ENCODE data around the gene SIGLEC5. TPM values are rescaled to one million over a fixed set of nuclear protein-coding genes. Genes with fewer than 3 reads are reported as not detected.

The SIGLEC5 gene
- total RNA-seq, 1 donor from 2014 or later = not detected

GRCh38 chr19:51614789-51615188 lies 15.4 kb downstream of the SIGLEC5 start:
- Mint-ChIP-seq H3K27ac (ENCODE audit: unreplicated experiment) (no peak overlapping the region), H3K4me1 (ENCODE audit: unreplicated experiment) (no peaks in the 10 kb centered on the region), H3K4me3 (ENCODE audit: unreplicated experiment) (no peak overlapping the region), H3K36me3 (ENCODE audit: low read depth, unreplicated experiment) (no peaks in the 10 kb centered on the region), H3K27me3 (ENCODE audit: unreplicated experiment) (no peaks in the 10 kb centered on the region), H3K9me3 (ENCODE audit: unreplicated experiment) (no peaks in the 10 kb centered on the region)
- TF ChIP-seq, protein P1, sequence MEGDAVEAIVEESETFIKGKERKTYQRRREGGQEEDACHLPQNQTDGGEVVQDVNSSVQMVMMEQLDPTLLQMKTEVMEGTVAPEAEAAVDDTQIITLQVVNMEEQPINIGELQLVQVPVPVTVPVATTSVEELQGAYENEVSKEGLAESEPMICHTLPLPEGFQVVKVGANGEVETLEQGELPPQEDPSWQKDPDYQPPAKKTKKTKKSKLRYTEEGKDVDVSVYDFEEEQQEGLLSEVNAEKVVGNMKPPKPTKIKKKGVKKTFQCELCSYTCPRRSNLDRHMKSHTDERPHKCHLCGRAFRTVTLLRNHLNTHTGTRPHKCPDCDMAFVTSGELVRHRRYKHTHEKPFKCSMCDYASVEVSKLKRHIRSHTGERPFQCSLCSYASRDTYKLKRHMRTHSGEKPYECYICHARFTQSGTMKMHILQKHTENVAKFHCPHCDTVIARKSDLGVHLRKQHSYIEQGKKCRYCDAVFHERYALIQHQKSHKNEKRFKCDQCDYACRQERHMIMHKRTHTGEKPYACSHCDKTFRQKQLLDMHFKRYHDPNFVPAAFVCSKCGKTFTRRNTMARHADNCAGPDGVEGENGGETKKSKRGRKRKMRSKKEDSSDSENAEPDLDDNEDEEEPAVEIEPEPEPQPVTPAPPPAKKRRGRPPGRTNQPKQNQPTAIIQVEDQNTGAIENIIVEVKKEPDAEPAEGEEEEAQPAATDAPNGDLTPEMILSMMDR (IDR thresholded peaks at IDR 0.05; ENCODE audit: unreplicated experiment) = no peak
- DNase-seq (ENCODE audit: low spot score) = no peak

GRCh38 chr19:51610576-51610975 lies 19.6 kb downstream of the SIGLEC5 start:
- no peak overlapping the region for H3K27ac Mint-ChIP-seq (ENCODE audit: unreplicated experiment)
- no peak overlapping the region for H3K4me3 Mint-ChIP-seq (ENCODE audit: unreplicated experiment)
- H3K9me3 Mint-ChIP-seq (ENCODE audit: unreplicated experiment) = no peaks in the 10 kb centered on the region
- TF ChIP-seq, protein P1 (IDR thresholded peaks at IDR 0.05; ENCODE audit: unreplicated experiment) = no peak
- no peaks in the 10 kb centered on the region for H3K4me1 Mint-ChIP-seq (ENCODE audit: unreplicated experiment)
- H3K27me3 Mint-ChIP-seq (ENCODE audit: unreplicated experiment) = peaks cover 2% of the 10 kb centered on the region
- no peaks in the 10 kb centered on the region for H3K36me3 Mint-ChIP-seq (ENCODE audit: low read depth, unreplicated experiment)
- no peak for DNase-seq (ENCODE audit: low spot score)

DNA sequence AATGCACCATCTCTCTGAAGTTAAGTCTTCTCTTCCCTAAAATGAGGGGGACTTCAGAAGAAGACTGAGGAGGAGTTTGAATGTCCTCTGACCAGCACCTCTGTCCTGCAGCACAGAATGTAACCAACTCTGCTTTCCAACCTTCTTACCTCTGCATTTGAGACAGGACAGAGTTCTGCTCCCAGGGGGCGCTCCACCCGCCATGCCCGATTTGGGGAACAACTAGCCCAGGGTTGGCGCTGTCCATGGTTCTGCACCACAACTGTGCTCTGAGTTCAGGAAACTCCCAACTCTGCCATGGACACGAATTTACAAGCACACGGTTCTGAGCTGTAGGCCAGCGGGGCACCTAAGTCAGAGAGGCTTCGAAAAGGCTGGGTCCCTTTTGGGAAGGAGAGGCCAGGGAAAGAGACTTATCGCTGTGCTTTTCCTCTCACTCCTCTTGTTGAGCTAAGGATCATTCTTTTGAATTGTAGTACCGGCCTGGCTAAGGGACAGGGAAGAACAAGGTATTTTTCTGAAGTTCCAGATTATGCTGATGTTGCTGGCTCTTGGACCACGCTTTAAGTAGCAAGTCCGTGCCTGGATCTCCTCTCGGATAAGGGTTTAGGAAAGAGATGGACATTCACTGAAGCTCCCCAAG lies 22.2 kb downstream of the SIGLEC5 start:
- H3K36me3 Mint-ChIP-seq (ENCODE audit: low read depth, unreplicated experiment) = no peaks in the 10 kb centered on the region
- peak; percentile 97 for DNase-seq (ENCODE audit: low spot score)
- no peak overlapping the region for H3K4me3 Mint-ChIP-seq (ENCODE audit: unreplicated experiment)
- H3K27ac Mint-ChIP-seq (ENCODE audit: unreplicated experiment) = no peak overlapping the region
- no peaks in the 10 kb centered on the region for H3K4me1 Mint-ChIP-seq (ENCODE audit: unreplicated experiment)
- H3K27me3 Mint-ChIP-seq (ENCODE audit: unreplicated experiment) = peaks cover 2% of the 10 kb centered on the region
- H3K9me3 Mint-ChIP-seq (ENCODE audit: unreplicated experiment) = no peaks in the 10 kb centered on the region
- TF ChIP-seq, protein P1 (IDR thresholded peaks at IDR 0.05; ENCODE audit: unreplicated experiment) = peak; percentile 79

DNA sequence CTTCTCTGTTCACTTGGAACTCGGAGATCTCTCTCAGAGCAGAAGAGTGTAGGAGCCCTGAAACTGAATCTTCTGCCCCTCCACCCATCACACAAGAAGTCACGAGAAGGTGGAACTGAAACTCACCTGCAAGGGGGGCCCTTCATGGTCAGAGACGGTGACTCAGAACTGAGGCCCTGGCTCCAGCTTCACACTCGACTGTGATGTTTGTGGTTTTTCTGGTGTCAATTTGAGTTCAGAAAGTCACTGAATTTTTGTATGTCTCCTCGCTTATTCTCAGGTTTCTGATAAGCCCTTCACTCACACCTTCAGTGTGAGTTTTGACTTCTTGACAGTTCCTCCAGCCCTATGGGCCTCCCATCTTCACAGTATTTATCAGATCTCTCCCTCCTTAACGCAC lies 23.1 kb downstream of the SIGLEC5 start:
- no peak for DNase-seq (ENCODE audit: low spot score)
- Mint-ChIP-seq H3K27me3 (ENCODE audit: unreplicated experiment) (peaks cover 2% of the 10 kb centered on the region), H3K4me1 (ENCODE audit: unreplicated experiment) (no peaks in the 10 kb centered on the region), H3K27ac (ENCODE audit: unreplicated experiment) (no peak overlapping the region), H3K9me3 (ENCODE audit: unreplicated experiment) (no peaks in the 10 kb centered on the region), H3K36me3 (ENCODE audit: low read depth, unreplicated experiment) (peaks cover 6% of the 10 kb centered on the region), H3K4me3 (ENCODE audit: unreplicated experiment) (no peak overlapping the region)
- TF ChIP-seq, protein P1 (IDR thresholded peaks at IDR 0.05; ENCODE audit: unreplicated experiment) = no peak

- Mint-ChIP-seq H3K4me3 (ENCODE audit: unreplicated experiment) (no peak overlapping the region), H3K27me3 (ENCODE audit: unreplicated experiment) (peaks cover 2% of the 10 kb centered on the region), H3K9me3 (ENCODE audit: unreplicated experiment) (peaks cover 3% of the 10 kb centered on the region), H3K36me3 (ENCODE audit: low read depth, unreplicated experiment) (peaks cover 7% of the 10 kb centered on the region), H3K4me1 (ENCODE audit: unreplicated experiment) (no peaks in the 10 kb centered on the region), H3K27ac (ENCODE audit: unreplicated experiment) (no peak overlapping the region)
- no peak for DNase-seq (ENCODE audit: low spot score)
- TF ChIP-seq, protein P1 (IDR thresholded peaks at IDR 0.05; ENCODE audit: unreplicated experiment) = no peak
Measured at GRCh38 chr19:51602189-51602854, 27.9 kb downstream of the SIGLEC5 start.

Measured in endothelial cell (in vitro differentiated cells).